Fibroblast of lung (primary cell): ENCODE data around the gene NET1. TPM values are rescaled to one million over a fixed set of nuclear protein-coding genes. Genes with fewer than 3 reads are reported as not detected.

Source experiments
- DNase-seq, 2 donors: peaks; one replicate each; pipeline versions ENCODE4 v3.0.0 to v3.0.0-alpha.2; 2010; ENCODE audit warnings: low read depth in 2 of 2
- H2AFZ ChIP-seq: 2 replicates; pipeline ENCODE4 v1.5.1; 2012; ENCODE audit warnings: low read length, control low read depth, inconsistent platforms
- H3K27ac ChIP-seq: 2 replicates; pipeline ENCODE4 v1.5.1; 2011; ENCODE audit warnings: low read length, control low read depth; ENCODE audit not compliant: insufficient read depth
- H3K27me3 ChIP-seq: 2 replicates; pipeline ENCODE4 v1.5.1; 2011; ENCODE audit warnings: mild to moderate bottlenecking, low read length; ENCODE audit not compliant: control insufficient read depth, insufficient read depth
- H3K36me3 ChIP-seq: 2 replicates; pipeline ENCODE4 v1.5.1; 2011; ENCODE audit warnings: low read length; ENCODE audit not compliant: control insufficient read depth, insufficient read depth
- H3K4me1 ChIP-seq: 2 replicates; pipeline ENCODE4 v1.5.1; 2011; ENCODE audit warnings: low read length; ENCODE audit not compliant: control insufficient read depth, insufficient read depth; ENCODE audit errors: extremely low read depth
- H3K4me2 ChIP-seq: 2 replicates; pipeline ENCODE4 v1.5.1; 2011; ENCODE audit warnings: low read length, control low read depth; ENCODE audit not compliant: insufficient read depth; ENCODE audit errors: extremely low read depth
- H3K4me3 ChIP-seq, 4 experiments: fragments of 200-600 bp in 1 of 4; sonication (generic) in 1 of 4; replicated peaks in 1 of 4; 2 replicates each; pipeline ENCODE4 v1.5.1; 2011 to 2016; ENCODE audit warnings: low read length in 4 of 4, low read depth in 3 of 4, mild to moderate bottlenecking in 3 of 4, control low read depth in 2 of 4, inconsistent platforms in 1 of 4, mixed read lengths in 1 of 4; ENCODE audit not compliant: insufficient read depth in 1 of 4; ENCODE audit errors: control extremely low read depth in 1 of 4
- H3K79me2 ChIP-seq: 2 replicates; pipeline ENCODE4 v1.5.1; 2012; ENCODE audit warnings: mild to moderate bottlenecking, low read length, inconsistent platforms; ENCODE audit not compliant: control insufficient read depth, insufficient read depth
- H3K9ac ChIP-seq: 2 replicates; pipeline ENCODE4 v1.5.1; 2011; ENCODE audit warnings: mild to moderate bottlenecking, low read length, control low read depth; ENCODE audit not compliant: insufficient read depth
- H3K9me3 ChIP-seq: 2 replicates; pipeline ENCODE4 v1.5.1; 2012; ENCODE audit warnings: low read depth, low read length; ENCODE audit not compliant: control insufficient read depth, insufficient read depth
- H4K20me1 ChIP-seq: 2 replicates; pipeline ENCODE4 v1.5.1; 2011; ENCODE audit warnings: low read length; ENCODE audit not compliant: control insufficient read depth, insufficient read depth; ENCODE audit errors: extremely low read depth
- CTCF ChIP-seq, 2 donors: IDR thresholded peaks in 1 of 2; conservative IDR thresholded peaks in 1 of 2; 1 replicate in 1 of 2; 2 replicates in 1 of 2; pipeline ENCODE4 v1.5.1; 2011 to 2012; ENCODE audit warnings: low read length in 2 of 2, control low read depth in 1 of 2, inconsistent platforms in 1 of 2, low read depth in 1 of 2, mild to moderate bottlenecking in 1 of 2
- EZH2 ChIP-seq: IDR thresholded peaks from 2 replicates; pipeline ENCODE4 v1.5.1; 2012; ENCODE audit warnings: low read length, control low read depth, mild to moderate bottlenecking; ENCODE audit errors: missing control alignments
- polyA plus RNA-seq, 2 donors: library from polyadenylated mRNA; depleted of rRNA in 1 of 2; stranded (reverse) in 1 of 2; unstranded in 1 of 2; fragments of >200 nt; gene quantifications; 2 replicates each; pipeline ENCODE4 v1.2.1, GENCODE V29; 2011 to 2012; ENCODE audit warnings: missing spikeins in 1 of 2
- total RNA-seq: library from RNA; depleted of rRNA; stranded (reverse); fragments of >200 nt; gene quantifications from 2 replicates; pipeline ENCODE4 v1.2.1, GENCODE V29; 2014

Gene NET1
- total and polyA plus RNA-seq, 2 donors (not counting 1 experiment from before 2014, with no cell fraction given), result 7.2 to 45.4 TPM

GRCh38 chr10:5441106-5441505 is 28.7 kb downstream of the NET1 start:
- Histone ChIP-seq H3K36me3 (no peaks in the 10 kb centered on the region), H3K9me3 (no peaks in the 10 kb centered on the region), H2AFZ (no peak overlapping the region), H3K27ac (no peak overlapping the region), H3K27me3 (no peaks in the 10 kb centered on the region), H3K79me2 (no peaks in the 10 kb centered on the region), H3K4me2 (no peak overlapping the region), H3K9ac (no peak overlapping the region), H3K4me1 (no peaks in the 10 kb centered on the region), H3K4me3 (no peak overlapping the region), H4K20me1 (no peaks in the 10 kb centered on the region)
- TF ChIP-seq EZH2, result no peak
- no peak for TF ChIP-seq CTCF (conservative IDR thresholded peaks at IDR 0.05 in 1 of 2, IDR thresholded peaks at IDR 0.05 in 1 of 2; ENCODE audit: low read depth in 1 of 2, low read length in 2 of 2)
- DNase-seq, result no peak

- no peak overlapping the region for H3K27ac ChIP-seq
- no peaks in the 10 kb centered on the region for H3K27me3 ChIP-seq
- peaks cover 8% of the 10 kb centered on the region for H3K79me2 ChIP-seq
- no peaks in the 10 kb centered on the region for H4K20me1 ChIP-seq
- peak; percentile 54 to 66 for TF ChIP-seq CTCF (conservative IDR thresholded peaks at IDR 0.05 in 1 of 2, IDR thresholded peaks at IDR 0.05 in 1 of 2; ENCODE audit: low read depth in 1 of 2, low read length in 2 of 2)
- no peak for TF ChIP-seq EZH2
- no peaks in the 10 kb centered on the region for H3K9me3 ChIP-seq
- H3K9ac ChIP-seq, result no peak overlapping the region
- peak in 1 of 2 donors; percentile 70 for DNase-seq
- no peak overlapping the region for H3K4me2 ChIP-seq
- H2AFZ ChIP-seq, result no peak overlapping the region
- no peak overlapping the region for H3K4me3 ChIP-seq
- no peaks in the 10 kb centered on the region for H3K4me1 ChIP-seq
- no peaks in the 10 kb centered on the region for H3K36me3 ChIP-seq
Measured at GRCh38 chr10:5442065-5442989, 30.0 kb downstream of the NET1 start.

- no peak overlapping the region for H3K4me3 ChIP-seq
- no peak for DNase-seq
Measured at GRCh38 chr10:5442990-5443370, 30.6 kb downstream of the NET1 start.

More at GRCh38 chr10:5442990-5443370, 30.6 kb downstream of the NET1 start:
- Histone ChIP-seq H4K20me1 (no peaks in the 10 kb centered on the region), H3K36me3 (no peaks in the 10 kb centered on the region), H2AFZ (no peak overlapping the region), H3K79me2 (peaks cover 13% of the 10 kb centered on the region), H3K9ac (no peak overlapping the region), H3K27me3 (no peaks in the 10 kb centered on the region), H3K27ac (no peak overlapping the region), H3K4me2 (no peak overlapping the region), H3K9me3 (no peaks in the 10 kb centered on the region), H3K4me1 (no peaks in the 10 kb centered on the region)
- TF ChIP-seq CTCF (conservative IDR thresholded peaks at IDR 0.05 in 1 of 2, IDR thresholded peaks at IDR 0.05 in 1 of 2; ENCODE audit: low read depth in 1 of 2, low read length in 2 of 2) (no peak), EZH2 (no peak)
